Measurements from ENCODE around the gene LY6G5C.

- TF ChIP-seq CTCF (IDR thresholded peaks at IDR 0.05; ENCODE audit: extremely low read depth in 1 of 2, insufficient read depth in 1 of 2, low read depth in 1 of 2, low read length in 2 of 2) (no peak), POLR2A (IDR thresholded peaks at IDR 0.05; ENCODE audit: low read depth, low read length) (no peak), POLR2AphosphoS5 (IDR thresholded peaks at IDR 0.05; ENCODE audit: insufficient read depth, low read depth, low read length) (no peak)
Measured at GRCh38 chr6:31666337-31666965, 14.4 kb downstream of the LY6G5C start.

Data from endothelial cell of umbilical vein (primary cell).